NCI-H446 (cell line): ENCODE data around the gene HHAT.
A peak's percentile ranks its signal among the peaks of the same experiment; 100 is the strongest.

Experiments
- DNase-seq, 2 experiments: peaks; one replicate each; lab custom pipeline; 2025; lab: John Stamatoyannopoulos, UW

The HHAT gene

GRCh38 chr1:210328746-210329503 is at the start of gene HHAT:
HHAT (plus strand) TSS chr1:210328902; CDS start chr1:210348976, 20,074 bp downstream.
- DNase-seq, result peak; percentile 46 to 86

- no peak for DNase-seq
These were observed 48.5 kb upstream of the HHAT start for GRCh38 chr1:210280221-210280620.

GRCh38 chr1:210288116-210288515 is 40.6 kb upstream of the HHAT start:
- DNase-seq, result no peak

GRCh38 chr1:210289248-210289647 is 39.5 kb upstream of the HHAT start:
- DNase-seq, result no peak

DNA sequence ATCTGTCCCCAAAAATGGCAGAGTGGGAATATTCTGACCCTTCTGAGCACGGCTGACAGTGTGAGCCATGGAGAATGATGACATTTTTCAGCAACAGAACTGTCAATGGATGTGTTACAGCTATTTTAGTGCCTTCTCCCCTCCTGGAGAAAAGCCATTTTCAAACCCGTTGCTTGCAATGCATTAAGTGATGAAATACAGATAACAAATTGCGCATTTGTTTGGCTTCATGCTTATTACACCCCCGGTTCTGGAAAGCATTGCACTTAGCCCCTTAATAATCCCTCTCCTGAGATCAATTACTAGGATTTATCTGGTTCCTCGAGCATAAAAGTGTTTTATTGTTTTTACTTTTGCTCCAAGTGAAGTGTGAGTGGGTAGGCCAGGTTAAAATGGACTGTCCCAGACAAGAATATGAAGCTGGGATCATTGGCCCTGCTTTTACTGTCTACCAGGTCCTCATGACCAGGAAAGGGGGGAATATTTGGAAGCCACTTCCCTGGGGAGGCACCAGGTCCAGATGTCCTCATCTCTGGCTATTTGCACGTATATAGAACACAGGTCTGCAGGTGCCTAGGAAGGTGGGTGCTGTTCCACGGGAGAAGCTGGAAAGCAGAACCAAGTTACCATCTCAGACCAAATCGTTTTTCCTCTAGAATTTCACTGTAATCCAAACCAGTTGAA is 37.5 kb upstream of the HHAT start:
- DNase-seq, result no peak

GRCh38 chr1:210291786-210292230 is 36.9 kb upstream of the HHAT start:
- DNase-seq, result no peak

DNA sequence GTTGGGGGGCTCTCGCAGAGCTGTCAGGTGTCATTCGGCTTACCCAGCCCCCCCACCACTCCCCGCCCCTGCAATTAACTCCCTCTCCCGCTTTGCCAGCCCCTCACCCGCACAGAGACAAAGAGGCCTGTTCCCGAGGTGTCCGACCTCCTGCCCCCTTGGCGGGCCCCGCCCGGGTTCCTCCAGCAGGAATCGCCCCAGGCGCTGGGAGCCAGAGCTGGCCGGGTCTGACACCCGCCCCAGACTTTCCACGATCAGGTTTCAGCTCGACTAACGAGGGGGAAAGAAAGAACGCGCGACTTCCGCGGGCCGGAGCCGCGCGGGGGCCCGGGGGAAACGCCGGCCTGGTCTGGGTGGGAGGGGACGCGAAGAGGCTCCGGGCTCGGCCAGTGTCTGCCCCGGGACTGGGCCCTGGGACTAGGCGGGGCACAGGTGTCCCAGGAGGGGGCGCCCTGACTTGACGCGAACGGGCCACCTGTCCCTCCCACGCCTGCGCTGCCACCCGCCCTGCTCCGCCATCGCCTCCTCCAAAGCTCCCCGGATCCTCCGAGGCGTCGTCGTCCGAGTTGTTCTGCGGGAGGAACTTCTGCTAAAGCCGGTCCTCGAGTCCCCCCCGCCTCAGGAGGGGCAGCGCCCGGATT is 36.4 kb upstream of the HHAT start:
- no peak for DNase-seq

- DNase-seq, result no peak
These were observed 35.5 kb upstream of the HHAT start for GRCh38 chr1:210293171-210293607.

DNA sequence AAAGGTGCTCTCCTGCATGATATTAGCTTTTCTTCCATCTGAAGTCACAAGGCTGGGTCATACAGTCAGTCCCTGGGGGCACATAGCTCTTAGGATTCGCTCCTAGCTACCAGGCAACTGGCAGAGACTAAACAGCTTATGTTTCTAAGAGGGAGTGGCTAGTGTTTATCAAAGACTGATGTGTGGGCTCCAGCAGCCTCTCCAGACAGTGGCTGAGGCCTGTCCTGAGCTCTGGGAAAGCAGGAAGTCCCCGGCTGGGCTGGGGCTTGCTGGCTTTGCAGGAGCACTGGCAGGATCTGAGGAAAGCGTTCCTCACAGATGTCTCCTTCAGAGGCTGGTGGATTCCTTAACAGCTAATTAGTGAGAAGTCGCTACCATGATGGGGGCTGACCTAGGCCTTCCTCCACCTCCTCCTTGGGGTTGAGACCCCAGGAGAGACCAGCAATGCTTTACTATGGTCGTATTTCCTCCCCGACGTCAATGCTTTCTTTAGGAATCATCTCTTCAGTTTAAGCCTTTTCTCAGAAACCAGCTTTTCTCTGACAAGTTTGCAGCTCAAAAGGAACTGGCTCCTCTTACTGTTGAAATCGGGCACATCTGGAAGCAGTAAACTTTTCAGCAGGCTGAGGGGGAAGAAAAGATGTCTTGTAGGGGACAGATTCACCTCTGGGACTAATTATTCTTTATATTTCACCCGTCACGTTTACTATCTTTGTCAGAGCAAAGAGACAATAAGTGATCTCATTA is 33.5 kb upstream of the HHAT start:
- DNase-seq, result no peak

DNA sequence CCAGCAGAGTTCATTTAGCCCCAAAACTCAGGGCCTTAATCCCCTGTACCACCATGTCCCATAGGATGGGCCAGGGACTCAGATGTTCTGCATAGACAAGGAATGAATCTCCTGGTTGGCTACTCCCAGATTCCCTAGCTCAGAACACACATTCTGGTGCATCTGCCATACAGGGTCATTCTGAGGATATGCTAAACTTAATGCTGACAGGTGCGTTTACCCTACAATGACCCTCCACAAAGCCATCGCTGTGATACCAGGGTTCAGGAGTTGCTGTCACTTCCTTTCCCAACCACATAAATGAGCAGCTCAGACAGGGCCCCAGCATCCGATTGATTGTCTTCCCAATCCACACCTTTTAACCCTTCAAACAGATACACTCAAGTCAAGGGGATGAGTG is 32.0 kb upstream of the HHAT start:
- no peak for DNase-seq

GRCh38 chr1:210298296-210298695 is 30.4 kb upstream of the HHAT start:
- DNase-seq, result no peak

GRCh38 chr1:210298936-210299335 is 29.8 kb upstream of the HHAT start:
- DNase-seq, result no peak

- DNase-seq, result no peak
These were observed 29.2 kb upstream of the HHAT start for GRCh38 chr1:210299501-210299900.

DNA sequence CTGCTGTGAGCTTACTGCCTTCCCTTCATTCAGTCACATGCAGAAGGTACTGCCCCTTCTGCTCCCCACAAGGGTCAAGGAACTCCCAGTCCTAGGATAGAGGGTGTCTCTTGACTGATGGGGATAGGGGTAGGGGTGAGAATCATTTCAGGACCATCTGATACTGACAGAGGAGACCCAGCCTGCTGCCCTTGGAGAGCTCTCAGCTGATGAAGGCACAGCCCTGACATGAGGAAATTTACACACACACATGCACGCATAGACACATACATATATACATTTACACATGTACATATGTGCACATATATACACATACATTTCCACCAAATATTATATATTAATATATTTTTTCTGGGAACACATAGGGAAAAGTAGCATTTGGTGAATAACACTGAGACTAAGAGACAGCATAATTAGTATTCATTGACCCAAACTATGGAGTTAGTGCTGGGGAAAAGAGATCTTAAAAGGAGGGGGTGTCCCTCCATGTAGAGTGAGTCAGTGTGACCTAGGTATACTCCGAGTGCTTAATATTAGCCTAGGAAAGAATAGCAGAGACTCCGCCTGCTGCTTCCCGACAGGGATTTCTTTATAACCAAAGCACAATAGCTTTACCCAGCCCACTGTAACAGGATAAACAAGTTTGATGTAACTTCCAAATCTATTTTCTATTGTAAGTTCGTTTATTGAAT is 27.6 kb upstream of the HHAT start:
- DNase-seq, result no peak

GRCh38 chr1:210301615-210302000 is 27.1 kb upstream of the HHAT start:
- DNase-seq, result peak; percentile 39 to 84

- DNase-seq, result peak; percentile 90 to 98
These were observed 26.2 kb upstream of the HHAT start for GRCh38 chr1:210302501-210302900.

DNA sequence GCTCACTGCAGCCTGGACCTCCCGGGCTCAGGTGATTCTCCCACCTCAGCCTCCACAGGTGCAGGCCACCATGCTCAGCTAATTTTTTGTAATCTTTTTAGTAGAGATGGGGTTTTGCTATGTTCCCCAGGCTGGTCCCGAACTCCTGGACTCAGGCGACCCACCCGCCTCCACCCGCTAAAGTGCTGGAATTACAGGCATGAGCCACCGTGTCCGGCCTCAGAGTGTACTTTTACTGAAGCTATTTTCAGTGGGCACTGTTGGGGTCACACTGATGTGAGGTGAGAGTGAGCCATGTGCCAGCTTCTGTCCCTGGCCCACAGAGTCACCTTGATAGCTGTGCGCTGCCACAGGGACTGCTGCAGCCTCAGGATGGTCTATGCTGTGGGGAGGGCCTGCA is 25.3 kb upstream of the HHAT start:
- DNase-seq, result no peak

- no peak for DNase-seq
These were observed 18.0 kb upstream of the HHAT start for GRCh38 chr1:210310562-210311153.

DNA sequence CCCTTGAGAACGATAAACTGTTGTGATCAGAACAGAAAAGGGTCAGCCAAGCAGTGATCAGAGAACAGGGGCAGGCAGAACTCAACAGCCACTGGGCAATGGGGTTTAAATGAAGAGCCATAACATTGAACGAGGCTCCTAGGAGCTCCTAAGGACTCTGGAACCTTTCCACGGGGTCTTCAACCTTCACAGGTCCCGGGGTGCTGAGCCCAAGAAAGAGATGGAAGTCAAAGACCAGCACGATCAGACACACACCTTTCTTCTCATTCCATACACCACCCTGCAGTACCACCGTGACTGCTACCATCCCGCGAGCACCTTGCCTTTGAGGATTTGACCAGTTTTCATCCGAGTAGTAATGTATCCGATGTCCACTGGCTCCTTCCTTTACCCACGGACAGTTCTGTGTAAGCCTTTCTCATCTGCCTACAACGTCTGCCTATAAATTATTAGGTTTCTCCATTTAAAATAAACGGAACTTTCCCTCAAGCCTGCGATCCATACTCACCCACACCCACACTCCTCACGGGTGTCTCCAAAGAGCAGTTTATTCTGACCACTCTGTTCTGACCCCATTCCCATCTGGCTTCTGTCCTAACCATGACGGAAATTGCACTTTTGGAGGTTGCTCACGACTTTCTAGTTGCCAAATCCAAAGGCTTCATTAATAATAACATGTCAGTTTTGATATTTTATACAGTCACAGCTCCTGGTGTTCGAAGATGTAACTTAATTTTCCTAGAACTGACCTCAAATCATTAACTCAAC is 16.8 kb upstream of the HHAT start:
- DNase-seq, result no peak

DNA sequence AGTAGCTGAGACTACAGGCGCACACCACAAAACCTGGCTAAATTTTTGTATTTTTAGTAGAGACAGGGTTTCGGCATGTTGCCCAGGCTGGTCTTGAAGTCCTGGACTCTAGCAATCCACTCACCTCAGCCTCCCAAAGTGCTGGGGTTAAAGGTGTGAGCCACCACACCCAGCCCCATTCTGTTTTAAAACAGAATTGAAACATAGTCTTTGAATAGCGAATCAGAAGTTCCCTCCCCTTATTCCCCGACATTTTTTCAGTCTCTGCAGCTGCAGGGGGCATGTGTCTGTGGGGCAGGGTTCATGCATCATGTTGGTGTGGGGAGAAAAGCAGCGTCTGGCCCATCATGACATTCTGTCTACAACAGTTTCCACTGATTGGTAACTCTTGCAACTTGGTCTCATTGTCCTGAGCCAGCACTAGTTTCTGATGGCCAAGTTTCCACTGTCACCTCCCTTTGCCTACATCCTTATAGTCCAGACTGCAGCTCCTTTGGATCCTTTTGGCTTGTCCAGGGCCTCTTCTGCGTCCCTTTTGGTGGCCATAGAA is 15.6 kb upstream of the HHAT start:
- no peak for DNase-seq
